WTC11 (cell line): Measurements from ENCODE around the gene BBS4. TPM values are rescaled to one million over a fixed set of nuclear protein-coding genes. Genes with fewer than 3 reads are reported as not detected.

ENCODE experiments used
- ATAC-seq: fragments of 200-7000 bp; cut with Tn5 transposase; 2 replicates; pipeline ENCODE4 v1.10.0; 2021; ENCODE audit warnings: mild to moderate bottlenecking, moderate library complexity
- CTCF ChIA-PET: fragments of 300-600 bp; sonication (Branson Sonifier 250); formaldehyde crosslinking; loops from one replicate; lab custom pipeline; 2021; ENCODE audit warnings: antibody characterized with exemption; lab: Charles Lee
- POLR2A ChIA-PET: fragments of 350-600 bp; sonication (Branson Sonifier 250); formaldehyde crosslinking; loops from one replicate; lab custom pipeline; 2021; ENCODE audit warnings: antibody characterized with exemption; lab: Charles Lee
- DNase-seq: peaks from one replicate; pipeline ENCODE4 v3.0.0; 2021; ENCODE audit warnings: low spot score
- H3K27ac Mint-ChIP-seq: 2 replicates; pipeline ENCODE4 v1.8.0; 2021; ENCODE audit warnings: mixed read lengths
- H3K27me3 Mint-ChIP-seq: 2 replicates; pipeline ENCODE4 v1.8.0; 2021; ENCODE audit warnings: low read depth, mild to moderate bottlenecking, moderate library complexity, mixed read lengths
- H3K36me3 Mint-ChIP-seq: 2 replicates; pipeline ENCODE4 v1.8.0; 2021; ENCODE audit warnings: mixed read lengths
- H3K4me1 Mint-ChIP-seq: 2 replicates; pipeline ENCODE4 v1.8.0; 2022; ENCODE audit warnings: mixed read lengths
- H3K4me3 Mint-ChIP-seq: 2 replicates; pipeline ENCODE4 v1.8.0; 2021; ENCODE audit warnings: mild to moderate bottlenecking, moderate library complexity, mixed read lengths
- H3K9me3 Mint-ChIP-seq: 2 replicates; pipeline ENCODE4 v1.8.0; 2021; ENCODE audit warnings: mixed read lengths
- ESRRA ChIP-seq: sonication (generic); formaldehyde crosslinking; IDR thresholded peaks from 2 replicates; pipeline ENCODE4 v1.8.1; 2022; ENCODE audit warnings: mild to moderate bottlenecking, missing genetic modification reagents, borderline replicate concordance
- ETV6 ChIP-seq: sonication (generic); formaldehyde crosslinking; IDR thresholded peaks from 2 replicates; pipeline ENCODE4 v1.8.1; 2022; ENCODE audit warnings: mild to moderate bottlenecking, missing genetic modification reagents
- FOXK1 ChIP-seq: sonication (generic); formaldehyde crosslinking; IDR thresholded peaks from 2 replicates; pipeline ENCODE4 v1.8.0; 2022; ENCODE audit warnings: mild to moderate bottlenecking, moderate library complexity, missing genetic modification reagents
- JAZF1 ChIP-seq: fragments of 250-450 bp; sonication (Bioruptor Pico); IDR thresholded peaks from 2 replicates; pipeline ENCODE4 v1.9.0; 2021; ENCODE audit warnings: moderate library complexity, mild to moderate bottlenecking, inconsistent platforms
- JUN ChIP-seq: sonication (generic); formaldehyde crosslinking; IDR thresholded peaks from 2 replicates; pipeline ENCODE4 v1.8.0; 2023; ENCODE audit warnings: mild to moderate bottlenecking, missing genetic modification reagents
- KAT7 ChIP-seq: sonication (generic); formaldehyde crosslinking; IDR thresholded peaks from 2 replicates; pipeline ENCODE4 v1.8.1; 2023; ENCODE audit warnings: missing genetic modification reagents, mild to moderate bottlenecking, borderline replicate concordance
- NFATC4 ChIP-seq: fragments of 250-450 bp; sonication (Bioruptor Pico); IDR thresholded peaks from 2 replicates; pipeline ENCODE4 v1.9.0; 2021; ENCODE audit warnings: mild to moderate bottlenecking
- RELA ChIP-seq: sonication (generic); formaldehyde crosslinking; IDR thresholded peaks from 2 replicates; pipeline ENCODE4 v1.8.1; 2022; ENCODE audit warnings: missing genetic modification reagents, mild to moderate bottlenecking, borderline replicate concordance
- SMAD3 ChIP-seq: sonication (generic); formaldehyde crosslinking; IDR thresholded peaks from 2 replicates; pipeline ENCODE4 v1.8.0; 2022; ENCODE audit warnings: missing genetic modification reagents, mild to moderate bottlenecking, borderline replicate concordance
- SP1 ChIP-seq: sonication (generic); formaldehyde crosslinking; conservative IDR thresholded peaks from 2 replicates; pipeline ENCODE4 v1.8.1; 2022; ENCODE audit warnings: missing genetic modification reagents
- ZBTB21 ChIP-seq: sonication (generic); formaldehyde crosslinking; IDR thresholded peaks from 2 replicates; pipeline ENCODE4 v1.8.1; 2023; ENCODE audit warnings: mild to moderate bottlenecking, missing genetic modification reagents, borderline replicate concordance
- ZNF121 ChIP-seq: sonication (generic); formaldehyde crosslinking; IDR thresholded peaks from 2 replicates; pipeline ENCODE4 v1.8.0; 2023; ENCODE audit warnings: missing genetic modification reagents
- ZNF232 ChIP-seq: sonication (generic); formaldehyde crosslinking; IDR thresholded peaks from 2 replicates; pipeline ENCODE4 v1.8.0; 2022; ENCODE audit warnings: mild to moderate bottlenecking, missing genetic modification reagents
- ZNF317 ChIP-seq: sonication (generic); formaldehyde crosslinking; IDR thresholded peaks from 2 replicates; pipeline ENCODE4 v1.8.1; 2023; ENCODE audit warnings: low read depth, mild to moderate bottlenecking, moderate library complexity, missing genetic modification reagents, borderline replicate concordance
- ZNF416 ChIP-seq: fragments of 250-450 bp; sonication (Bioruptor Pico); IDR thresholded peaks from 2 replicates; pipeline ENCODE4 v1.9.0; 2021; ENCODE audit warnings: mild to moderate bottlenecking, inconsistent platforms
- ZNF671 ChIP-seq: fragments of 250-450 bp; sonication (Bioruptor Pico); IDR thresholded peaks from 2 replicates; pipeline ENCODE4 v1.8.0; 2021; ENCODE audit warnings: mild to moderate bottlenecking
- total RNA-seq: library from RNA; stranded (reverse); gene quantifications from 3 replicates; pipeline ENCODE4 v1.2.3, GENCODE V29; 2021
- TF ChIP-seq, protein P1 (sequence below): sonication (generic); formaldehyde crosslinking; IDR thresholded peaks from 2 replicates; pipeline ENCODE4 v1.8.1; 2023; ENCODE audit warnings: mild to moderate bottlenecking, missing genetic modification reagents
- TF ChIP-seq, protein P2 (sequence below): sonication (generic); formaldehyde crosslinking; IDR thresholded peaks from 2 replicates; pipeline ENCODE4 v1.8.1; 2023; ENCODE audit warnings: mild to moderate bottlenecking, missing genetic modification reagents
- TF ChIP-seq, protein P3 (sequence below): sonication (generic); formaldehyde crosslinking; IDR thresholded peaks from 2 replicates; pipeline ENCODE4 v1.8.1; 2023; ENCODE audit warnings: mild to moderate bottlenecking, missing genetic modification reagents, borderline replicate concordance
- TF ChIP-seq, protein P4 (sequence below): fragments of 250-450 bp; sonication (Bioruptor Pico); IDR thresholded peaks from 2 replicates; pipeline ENCODE4 v1.8.0; 2021; ENCODE audit warnings: mild to moderate bottlenecking
- TF ChIP-seq, protein P5 (sequence below): sonication (generic); formaldehyde crosslinking; IDR thresholded peaks from 2 replicates; pipeline ENCODE4 v1.8.0; 2023; ENCODE audit warnings: mild to moderate bottlenecking, missing genetic modification reagents
- TF ChIP-seq, protein P6 (sequence below): sonication (generic); formaldehyde crosslinking; IDR thresholded peaks from 2 replicates; pipeline ENCODE4 v1.8.1; 2023; ENCODE audit warnings: mild to moderate bottlenecking, moderate library complexity, missing genetic modification reagents

Gene BBS4
- total RNA-seq, 1 experiment from 2014 or later = 35.6 TPM

DNA sequence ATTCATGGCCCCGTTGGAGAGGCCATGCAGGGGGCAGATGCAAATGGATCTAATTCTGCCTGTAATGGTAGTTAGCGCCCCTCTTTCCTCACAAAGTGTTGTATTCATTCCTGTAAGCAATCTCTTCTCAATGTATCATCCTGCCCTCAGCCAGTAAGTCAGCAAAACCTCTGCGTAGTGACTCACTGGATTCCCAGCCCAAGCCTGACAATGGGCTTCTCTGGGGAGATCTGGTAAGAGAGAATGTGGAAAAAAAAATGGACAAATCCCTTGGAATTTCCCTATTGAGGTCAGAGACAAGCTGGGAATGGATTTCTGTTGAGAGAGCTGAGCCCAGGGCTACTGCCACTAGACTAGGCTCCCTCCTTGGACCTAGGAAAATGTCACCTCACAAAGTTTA, 72.2 kb downstream of the BBS4 start:
- no peak for TF ChIP-seq FOXK1 (CRISPR knock-in tag)
- TF ChIP-seq, protein P1, sequence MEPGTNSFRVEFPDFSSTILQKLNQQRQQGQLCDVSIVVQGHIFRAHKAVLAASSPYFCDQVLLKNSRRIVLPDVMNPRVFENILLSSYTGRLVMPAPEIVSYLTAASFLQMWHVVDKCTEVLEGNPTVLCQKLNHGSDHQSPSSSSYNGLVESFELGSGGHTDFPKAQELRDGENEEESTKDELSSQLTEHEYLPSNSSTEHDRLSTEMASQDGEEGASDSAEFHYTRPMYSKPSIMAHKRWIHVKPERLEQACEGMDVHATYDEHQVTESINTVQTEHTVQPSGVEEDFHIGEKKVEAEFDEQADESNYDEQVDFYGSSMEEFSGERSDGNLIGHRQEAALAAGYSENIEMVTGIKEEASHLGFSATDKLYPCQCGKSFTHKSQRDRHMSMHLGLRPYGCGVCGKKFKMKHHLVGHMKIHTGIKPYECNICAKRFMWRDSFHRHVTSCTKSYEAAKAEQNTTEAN = no peak
- TF ChIP-seq, protein P2, sequence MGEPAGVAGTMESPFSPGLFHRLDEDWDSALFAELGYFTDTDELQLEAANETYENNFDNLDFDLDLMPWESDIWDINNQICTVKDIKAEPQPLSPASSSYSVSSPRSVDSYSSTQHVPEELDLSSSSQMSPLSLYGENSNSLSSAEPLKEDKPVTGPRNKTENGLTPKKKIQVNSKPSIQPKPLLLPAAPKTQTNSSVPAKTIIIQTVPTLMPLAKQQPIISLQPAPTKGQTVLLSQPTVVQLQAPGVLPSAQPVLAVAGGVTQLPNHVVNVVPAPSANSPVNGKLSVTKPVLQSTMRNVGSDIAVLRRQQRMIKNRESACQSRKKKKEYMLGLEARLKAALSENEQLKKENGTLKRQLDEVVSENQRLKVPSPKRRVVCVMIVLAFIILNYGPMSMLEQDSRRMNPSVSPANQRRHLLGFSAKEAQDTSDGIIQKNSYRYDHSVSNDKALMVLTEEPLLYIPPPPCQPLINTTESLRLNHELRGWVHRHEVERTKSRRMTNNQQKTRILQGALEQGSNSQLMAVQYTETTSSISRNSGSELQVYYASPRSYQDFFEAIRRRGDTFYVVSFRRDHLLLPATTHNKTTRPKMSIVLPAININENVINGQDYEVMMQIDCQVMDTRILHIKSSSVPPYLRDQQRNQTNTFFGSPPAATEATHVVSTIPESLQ (CRISPR knock-in tag) = no peak
- TF ChIP-seq, all 79 proteins: peak for 0
- CTCF ChIA-PET = no interaction called here
- H3K36me3 Mint-ChIP-seq = peaks cover 70% of the 10 kb centered on the region

DNA sequence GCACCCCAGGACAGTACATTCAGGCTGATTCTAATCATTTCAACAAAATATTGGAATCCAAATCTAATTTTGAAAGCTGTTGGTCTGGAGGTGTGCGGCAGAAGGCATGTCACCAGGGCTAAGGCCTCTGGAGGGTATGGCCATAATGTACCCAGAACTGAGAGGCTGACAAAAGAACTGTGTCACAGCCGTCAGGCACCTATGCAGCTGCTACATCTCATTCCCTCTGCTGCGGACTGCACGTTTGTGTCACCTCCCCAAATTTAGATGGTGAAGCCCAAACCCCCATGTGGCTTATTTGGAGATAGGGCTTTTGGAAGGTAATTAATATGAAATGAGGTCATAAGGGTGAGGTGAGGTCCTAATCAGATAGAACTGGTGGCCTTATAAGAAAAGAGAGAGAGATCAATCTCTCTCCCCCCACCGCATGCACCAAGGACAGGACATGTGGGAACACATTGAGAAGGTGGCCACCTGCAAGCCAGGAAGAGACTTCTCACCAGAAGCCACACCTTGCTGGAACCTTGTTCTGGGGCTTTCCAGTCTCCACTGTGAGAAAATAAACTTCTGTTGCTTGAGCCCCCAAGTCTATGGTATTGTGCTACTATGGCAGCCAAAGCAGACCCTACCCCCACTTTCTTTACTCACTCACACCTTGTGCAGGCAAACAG, 74.7 kb downstream of the BBS4 start:
- Mint-ChIP-seq H3K27ac (no peak overlapping the region), H3K36me3 (peaks cover 63% of the 10 kb centered on the region), H3K4me1 (no peaks in the 10 kb centered on the region), H3K4me3 (no peak overlapping the region), H3K27me3 (no peaks in the 10 kb centered on the region)
- ChIA-PET POLR2A (no interaction called here), CTCF (no interaction called here)
- ATAC-seq = no peak
- no peak for TF ChIP-seq ESRRA (CRISPR knock-in tag)
- no peak for TF ChIP-seq KAT7 (CRISPR knock-in tag)
- TF ChIP-seq RELA = no peak
- TF ChIP-seq NFATC4 (CRISPR knock-in tag) = no peak
- TF ChIP-seq ZNF671 (CRISPR knock-in tag) = no peak
- no peak for TF ChIP-seq ZBTB21 (CRISPR knock-in tag)
- TF ChIP-seq, protein P3, sequence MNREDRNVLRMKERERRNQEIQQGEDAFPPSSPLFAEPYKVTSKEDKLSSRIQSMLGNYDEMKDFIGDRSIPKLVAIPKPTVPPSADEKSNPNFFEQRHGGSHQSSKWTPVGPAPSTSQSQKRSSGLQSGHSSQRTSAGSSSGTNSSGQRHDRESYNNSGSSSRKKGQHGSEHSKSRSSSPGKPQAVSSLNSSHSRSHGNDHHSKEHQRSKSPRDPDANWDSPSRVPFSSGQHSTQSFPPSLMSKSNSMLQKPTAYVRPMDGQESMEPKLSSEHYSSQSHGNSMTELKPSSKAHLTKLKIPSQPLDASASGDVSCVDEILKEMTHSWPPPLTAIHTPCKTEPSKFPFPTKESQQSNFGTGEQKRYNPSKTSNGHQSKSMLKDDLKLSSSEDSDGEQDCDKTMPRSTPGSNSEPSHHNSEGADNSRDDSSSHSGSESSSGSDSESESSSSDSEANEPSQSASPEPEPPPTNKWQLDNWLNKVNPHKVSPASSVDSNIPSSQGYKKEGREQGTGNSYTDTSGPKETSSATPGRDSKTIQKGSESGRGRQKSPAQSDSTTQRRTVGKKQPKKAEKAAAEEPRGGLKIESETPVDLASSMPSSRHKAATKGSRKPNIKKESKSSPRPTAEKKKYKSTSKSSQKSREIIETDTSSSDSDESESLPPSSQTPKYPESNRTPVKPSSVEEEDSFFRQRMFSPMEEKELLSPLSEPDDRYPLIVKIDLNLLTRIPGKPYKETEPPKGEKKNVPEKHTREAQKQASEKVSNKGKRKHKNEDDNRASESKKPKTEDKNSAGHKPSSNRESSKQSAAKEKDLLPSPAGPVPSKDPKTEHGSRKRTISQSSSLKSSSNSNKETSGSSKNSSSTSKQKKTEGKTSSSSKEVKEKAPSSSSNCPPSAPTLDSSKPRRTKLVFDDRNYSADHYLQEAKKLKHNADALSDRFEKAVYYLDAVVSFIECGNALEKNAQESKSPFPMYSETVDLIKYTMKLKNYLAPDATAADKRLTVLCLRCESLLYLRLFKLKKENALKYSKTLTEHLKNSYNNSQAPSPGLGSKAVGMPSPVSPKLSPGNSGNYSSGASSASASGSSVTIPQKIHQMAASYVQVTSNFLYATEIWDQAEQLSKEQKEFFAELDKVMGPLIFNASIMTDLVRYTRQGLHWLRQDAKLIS = no peak
- no peak for TF ChIP-seq ZNF416 (CRISPR knock-in tag)
- no peak for TF ChIP-seq ZNF121
- TF ChIP-seq, protein P4, sequence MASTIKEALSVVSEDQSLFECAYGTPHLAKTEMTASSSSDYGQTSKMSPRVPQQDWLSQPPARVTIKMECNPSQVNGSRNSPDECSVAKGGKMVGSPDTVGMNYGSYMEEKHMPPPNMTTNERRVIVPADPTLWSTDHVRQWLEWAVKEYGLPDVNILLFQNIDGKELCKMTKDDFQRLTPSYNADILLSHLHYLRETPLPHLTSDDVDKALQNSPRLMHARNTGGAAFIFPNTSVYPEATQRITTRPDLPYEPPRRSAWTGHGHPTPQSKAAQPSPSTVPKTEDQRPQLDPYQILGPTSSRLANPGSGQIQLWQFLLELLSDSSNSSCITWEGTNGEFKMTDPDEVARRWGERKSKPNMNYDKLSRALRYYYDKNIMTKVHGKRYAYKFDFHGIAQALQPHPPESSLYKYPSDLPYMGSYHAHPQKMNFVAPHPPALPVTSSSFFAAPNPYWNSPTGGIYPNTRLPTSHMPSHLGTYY (CRISPR knock-in tag) = no peak
- no peak for TF ChIP-seq JUN
- TF ChIP-seq SP1 (CRISPR knock-in tag) = no peak
- TF ChIP-seq, protein P5, sequence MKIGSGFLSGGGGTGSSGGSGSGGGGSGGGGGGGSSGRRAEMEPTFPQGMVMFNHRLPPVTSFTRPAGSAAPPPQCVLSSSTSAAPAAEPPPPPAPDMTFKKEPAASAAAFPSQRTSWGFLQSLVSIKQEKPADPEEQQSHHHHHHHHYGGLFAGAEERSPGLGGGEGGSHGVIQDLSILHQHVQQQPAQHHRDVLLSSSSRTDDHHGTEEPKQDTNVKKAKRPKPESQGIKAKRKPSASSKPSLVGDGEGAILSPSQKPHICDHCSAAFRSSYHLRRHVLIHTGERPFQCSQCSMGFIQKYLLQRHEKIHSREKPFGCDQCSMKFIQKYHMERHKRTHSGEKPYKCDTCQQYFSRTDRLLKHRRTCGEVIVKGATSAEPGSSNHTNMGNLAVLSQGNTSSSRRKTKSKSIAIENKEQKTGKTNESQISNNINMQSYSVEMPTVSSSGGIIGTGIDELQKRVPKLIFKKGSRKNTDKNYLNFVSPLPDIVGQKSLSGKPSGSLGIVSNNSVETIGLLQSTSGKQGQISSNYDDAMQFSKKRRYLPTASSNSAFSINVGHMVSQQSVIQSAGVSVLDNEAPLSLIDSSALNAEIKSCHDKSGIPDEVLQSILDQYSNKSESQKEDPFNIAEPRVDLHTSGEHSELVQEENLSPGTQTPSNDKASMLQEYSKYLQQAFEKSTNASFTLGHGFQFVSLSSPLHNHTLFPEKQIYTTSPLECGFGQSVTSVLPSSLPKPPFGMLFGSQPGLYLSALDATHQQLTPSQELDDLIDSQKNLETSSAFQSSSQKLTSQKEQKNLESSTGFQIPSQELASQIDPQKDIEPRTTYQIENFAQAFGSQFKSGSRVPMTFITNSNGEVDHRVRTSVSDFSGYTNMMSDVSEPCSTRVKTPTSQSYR (CRISPR knock-in tag) = no peak
- no peak for TF ChIP-seq ETV6 (CRISPR knock-in tag)
- TF ChIP-seq ZNF232 (CRISPR knock-in tag) = no peak
- no peak for TF ChIP-seq JAZF1 (CRISPR knock-in tag)
- TF ChIP-seq, protein P6, sequence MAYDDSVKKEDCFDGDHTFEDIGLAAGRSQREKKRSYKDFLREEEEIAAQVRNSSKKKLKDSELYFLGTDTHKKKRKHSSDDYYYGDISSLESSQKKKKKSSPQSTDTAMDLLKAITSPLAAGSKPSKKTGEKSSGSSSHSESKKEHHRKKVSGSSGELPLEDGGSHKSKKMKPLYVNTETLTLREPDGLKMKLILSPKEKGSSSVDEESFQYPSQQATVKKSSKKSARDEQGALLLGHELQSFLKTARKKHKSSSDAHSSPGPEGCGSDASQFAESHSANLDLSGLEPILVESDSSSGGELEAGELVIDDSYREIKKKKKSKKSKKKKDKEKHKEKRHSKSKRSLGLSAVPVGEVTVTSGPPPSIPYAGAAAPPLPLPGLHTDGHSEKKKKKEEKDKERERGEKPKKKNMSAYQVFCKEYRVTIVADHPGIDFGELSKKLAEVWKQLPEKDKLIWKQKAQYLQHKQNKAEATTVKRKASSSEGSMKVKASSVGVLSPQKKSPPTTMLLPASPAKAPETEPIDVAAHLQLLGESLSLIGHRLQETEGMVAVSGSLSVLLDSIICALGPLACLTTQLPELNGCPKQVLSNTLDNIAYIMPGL (CRISPR knock-in tag) = no peak
- TF ChIP-seq SMAD3 (CRISPR knock-in tag) = no peak
- no peak for TF ChIP-seq ZNF317 (CRISPR knock-in tag)
- TF ChIP-seq, all 79 proteins: peak for 0
- H3K9me3 Mint-ChIP-seq = peaks cover 4% of the 10 kb centered on the region; the same call in 1 of the 2 replicates
- DNase-seq = no peak

More for the DNA sequence above, 72.2 kb downstream of the BBS4 start:
- DNase-seq (no peak), ATAC-seq (no peak)
- Mint-ChIP-seq H3K4me1 (no peaks in the 10 kb centered on the region), H3K9me3 (no peaks in the 10 kb centered on the region), H3K27me3 (no peaks in the 10 kb centered on the region), H3K27ac (no peak overlapping the region), H3K4me3 (no peak overlapping the region)
- POLR2A ChIA-PET = no interaction called here
